ENCODE results near the gene NRP2.

The NRP2 gene

GRCh38 chr2:205722283-205722918 lies 40.1 kb downstream of the NRP2 start:
- no peak overlapping the region for H3K4me3 Mint-ChIP-seq
- H3K9me3 Mint-ChIP-seq (ENCODE audit: low read depth), result no peaks in the 10 kb centered on the region
- no peak overlapping the region for H3K27ac Mint-ChIP-seq
- H3K36me3 Mint-ChIP-seq, result no peaks in the 10 kb centered on the region
- H3K27me3 Mint-ChIP-seq, result peaks cover 5% of the 10 kb centered on the region
- no peaks in the 10 kb centered on the region for H3K4me1 Mint-ChIP-seq (ENCODE audit: low read depth)

GRCh38 chr2:205723179-205723578 lies 40.9 kb downstream of the NRP2 start:
- Mint-ChIP-seq H3K9me3 (ENCODE audit: low read depth) (no peaks in the 10 kb centered on the region), H3K36me3 (no peaks in the 10 kb centered on the region)

GRCh38 chr2:205725059-205725458 lies 42.8 kb downstream of the NRP2 start:
- Mint-ChIP-seq H3K36me3 (no peaks in the 10 kb centered on the region), H3K27ac (no peak overlapping the region), H3K4me1 (ENCODE audit: low read depth) (no peaks in the 10 kb centered on the region), H3K4me3 (no peak overlapping the region), H3K27me3 (no peaks in the 10 kb centered on the region), H3K9me3 (ENCODE audit: low read depth) (no peaks in the 10 kb centered on the region)

More at GRCh38 chr2:205723179-205723578, 40.9 kb downstream of the NRP2 start:
- peaks cover 2% of the 10 kb centered on the region for H3K27me3 Mint-ChIP-seq
- no peak overlapping the region for H3K27ac Mint-ChIP-seq
- no peak overlapping the region for H3K4me3 Mint-ChIP-seq
- H3K4me1 Mint-ChIP-seq (ENCODE audit: low read depth), result no peaks in the 10 kb centered on the region

- no peaks in the 10 kb centered on the region for H3K36me3 Mint-ChIP-seq
- no peak overlapping the region for H3K4me3 Mint-ChIP-seq
Measured at GRCh38 chr2:205726506-205726905, 44.2 kb downstream of the NRP2 start.

GRCh38 chr2:205727174-205727573 lies 44.9 kb downstream of the NRP2 start:
- Mint-ChIP-seq H3K27ac (no peak overlapping the region), H3K4me3 (no peak overlapping the region), H3K9me3 (ENCODE audit: low read depth) (no peaks in the 10 kb centered on the region), H3K27me3 (no peaks in the 10 kb centered on the region), H3K36me3 (no peaks in the 10 kb centered on the region), H3K4me1 (ENCODE audit: low read depth) (no peaks in the 10 kb centered on the region)

More at GRCh38 chr2:205726506-205726905, 44.2 kb downstream of the NRP2 start:
- Mint-ChIP-seq H3K9me3 (ENCODE audit: low read depth) (no peaks in the 10 kb centered on the region), H3K27me3 (no peaks in the 10 kb centered on the region), H3K27ac (no peak overlapping the region), H3K4me1 (ENCODE audit: low read depth) (no peaks in the 10 kb centered on the region)

GRCh38 chr2:205728366-205728765 lies 46.1 kb downstream of the NRP2 start:
- no peaks in the 10 kb centered on the region for H3K9me3 Mint-ChIP-seq (ENCODE audit: low read depth)
- no peaks in the 10 kb centered on the region for H3K27me3 Mint-ChIP-seq
- no peaks in the 10 kb centered on the region for H3K4me1 Mint-ChIP-seq (ENCODE audit: low read depth)
- H3K36me3 Mint-ChIP-seq, result no peaks in the 10 kb centered on the region
- H3K27ac Mint-ChIP-seq, result no peak overlapping the region
- H3K4me3 Mint-ChIP-seq, result no peak overlapping the region

- Mint-ChIP-seq H3K36me3 (no peaks in the 10 kb centered on the region), H3K27me3 (no peaks in the 10 kb centered on the region), H3K4me3 (no peak overlapping the region), H3K9me3 (ENCODE audit: low read depth) (no peaks in the 10 kb centered on the region), H3K27ac (no peak overlapping the region), H3K4me1 (ENCODE audit: low read depth) (no peaks in the 10 kb centered on the region)
Measured at GRCh38 chr2:205730191-205730590, 47.9 kb downstream of the NRP2 start.

GRCh38 chr2:205730701-205731582 lies 48.6 kb downstream of the NRP2 start:
- Mint-ChIP-seq H3K27me3 (no peaks in the 10 kb centered on the region), H3K4me3 (no peak overlapping the region), H3K4me1 (ENCODE audit: low read depth) (no peaks in the 10 kb centered on the region), H3K27ac (no peak overlapping the region), H3K9me3 (ENCODE audit: low read depth) (no peaks in the 10 kb centered on the region), H3K36me3 (no peaks in the 10 kb centered on the region)

GRCh38 chr2:205731583-205731981 lies 49.3 kb downstream of the NRP2 start:
- H3K27ac Mint-ChIP-seq, result no peak overlapping the region
- no peaks in the 10 kb centered on the region for H3K27me3 Mint-ChIP-seq
- no peaks in the 10 kb centered on the region for H3K4me1 Mint-ChIP-seq (ENCODE audit: low read depth)
- no peaks in the 10 kb centered on the region for H3K36me3 Mint-ChIP-seq
- no peaks in the 10 kb centered on the region for H3K9me3 Mint-ChIP-seq (ENCODE audit: low read depth)
- H3K4me3 Mint-ChIP-seq, result no peak overlapping the region

GRCh38 chr2:205732314-205732713 lies 50.0 kb downstream of the NRP2 start:
- Mint-ChIP-seq H3K9me3 (ENCODE audit: low read depth) (no peaks in the 10 kb centered on the region), H3K36me3 (no peaks in the 10 kb centered on the region)

GRCh38 chr2:205733082-205733481 lies 50.8 kb downstream of the NRP2 start:
- no peak overlapping the region for H3K4me3 Mint-ChIP-seq
- H3K27me3 Mint-ChIP-seq, result no peaks in the 10 kb centered on the region
- H3K9me3 Mint-ChIP-seq (ENCODE audit: low read depth), result no peaks in the 10 kb centered on the region
- no peaks in the 10 kb centered on the region for H3K4me1 Mint-ChIP-seq (ENCODE audit: low read depth)
- no peaks in the 10 kb centered on the region for H3K36me3 Mint-ChIP-seq
- H3K27ac Mint-ChIP-seq, result no peak overlapping the region

More at GRCh38 chr2:205732314-205732713, 50.0 kb downstream of the NRP2 start:
- no peaks in the 10 kb centered on the region for H3K4me1 Mint-ChIP-seq (ENCODE audit: low read depth)
- H3K27me3 Mint-ChIP-seq, result no peaks in the 10 kb centered on the region
- H3K27ac Mint-ChIP-seq, result no peak overlapping the region
- no peak overlapping the region for H3K4me3 Mint-ChIP-seq

GRCh38 chr2:205733648-205734047 lies 51.3 kb downstream of the NRP2 start:
- Mint-ChIP-seq H3K4me1 (ENCODE audit: low read depth) (no peaks in the 10 kb centered on the region), H3K36me3 (no peaks in the 10 kb centered on the region), H3K27ac (no peak overlapping the region), H3K4me3 (no peak overlapping the region), H3K27me3 (no peaks in the 10 kb centered on the region), H3K9me3 (ENCODE audit: low read depth) (no peaks in the 10 kb centered on the region)

GRCh38 chr2:205734436-205735037 lies 52.2 kb downstream of the NRP2 start:
- H3K4me1 Mint-ChIP-seq (ENCODE audit: low read depth), result no peaks in the 10 kb centered on the region
- H3K4me3 Mint-ChIP-seq, result no peak overlapping the region
- H3K27ac Mint-ChIP-seq, result no peak overlapping the region
- H3K27me3 Mint-ChIP-seq, result no peaks in the 10 kb centered on the region
- no peaks in the 10 kb centered on the region for H3K9me3 Mint-ChIP-seq (ENCODE audit: low read depth)
- H3K36me3 Mint-ChIP-seq, result no peaks in the 10 kb centered on the region

GRCh38 chr2:205738117-205738968 lies 56.0 kb downstream of the NRP2 start:
- Mint-ChIP-seq H3K9me3 (ENCODE audit: low read depth) (no peaks in the 10 kb centered on the region), H3K27ac (no peak overlapping the region), H3K36me3 (no peaks in the 10 kb centered on the region), H3K27me3 (no peaks in the 10 kb centered on the region), H3K4me1 (ENCODE audit: low read depth) (no peaks in the 10 kb centered on the region), H3K4me3 (no peak overlapping the region)
